GM12865 (cell line): Measurements from ENCODE around the gene ABHD5.

Experiments
- DNase-seq: peaks from one replicate; pipeline ENCODE4 v3.0.0; 2010; ENCODE audit warnings: low read depth
- H3K4me3 ChIP-seq: 2 replicates; pipeline ENCODE4 v1.5.1; 2011; ENCODE audit warnings: mild to moderate bottlenecking, low read depth, low read length, control low read depth
- TF ChIP-seq, protein P1 (sequence below): IDR thresholded peaks from 2 replicates; pipeline ENCODE4 v1.5.1; 2011; ENCODE audit warnings: low read length, control low read depth, low read depth, inconsistent platforms; ENCODE audit not compliant: insufficient read depth; ENCODE audit errors: missing control alignments

ABHD5 gene

GRCh38 chr3:43782541-43782940 is 91.8 kb downstream of the ABHD5 start:
- TF ChIP-seq, protein P1, sequence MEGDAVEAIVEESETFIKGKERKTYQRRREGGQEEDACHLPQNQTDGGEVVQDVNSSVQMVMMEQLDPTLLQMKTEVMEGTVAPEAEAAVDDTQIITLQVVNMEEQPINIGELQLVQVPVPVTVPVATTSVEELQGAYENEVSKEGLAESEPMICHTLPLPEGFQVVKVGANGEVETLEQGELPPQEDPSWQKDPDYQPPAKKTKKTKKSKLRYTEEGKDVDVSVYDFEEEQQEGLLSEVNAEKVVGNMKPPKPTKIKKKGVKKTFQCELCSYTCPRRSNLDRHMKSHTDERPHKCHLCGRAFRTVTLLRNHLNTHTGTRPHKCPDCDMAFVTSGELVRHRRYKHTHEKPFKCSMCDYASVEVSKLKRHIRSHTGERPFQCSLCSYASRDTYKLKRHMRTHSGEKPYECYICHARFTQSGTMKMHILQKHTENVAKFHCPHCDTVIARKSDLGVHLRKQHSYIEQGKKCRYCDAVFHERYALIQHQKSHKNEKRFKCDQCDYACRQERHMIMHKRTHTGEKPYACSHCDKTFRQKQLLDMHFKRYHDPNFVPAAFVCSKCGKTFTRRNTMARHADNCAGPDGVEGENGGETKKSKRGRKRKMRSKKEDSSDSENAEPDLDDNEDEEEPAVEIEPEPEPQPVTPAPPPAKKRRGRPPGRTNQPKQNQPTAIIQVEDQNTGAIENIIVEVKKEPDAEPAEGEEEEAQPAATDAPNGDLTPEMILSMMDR, result no peak
- no peak for DNase-seq
- no peak overlapping the region for H3K4me3 ChIP-seq
